HCT116 (cell line): ENCODE results near the gene DNLZ. TPM values are rescaled to one million over a fixed set of nuclear protein-coding genes. Genes with fewer than 3 reads are reported as not detected.

Experiments
- ATAC-seq: fragments of 200-7000 bp; cut with Tn5 transposase; 2 replicates; pipeline ENCODE4 v1.9.1; 2020; ENCODE audit warnings: mild to moderate bottlenecking, moderate library complexity
- BruUV-seq: library from RNA; stranded (reverse); fragments of 400-500 nt; replicated peaks from 2 replicates; lab custom pipeline; 2021; lab: Mats Ljungman, UMichigan
- CTCF ChIA-PET: fragments of 300-600 bp; sonication (Branson Sonifier 250); formaldehyde crosslinking; loops from one replicate; lab custom pipeline; 2021; ENCODE audit warnings: antibody characterized with exemption; lab: Charles Lee
- POLR2A ChIA-PET: fragments of 300-600, 350-600 bp; sonication (Branson Sonifier 250); formaldehyde crosslinking; loops from one replicate; lab custom pipeline; 2021; ENCODE audit warnings: antibody characterized with exemption; lab: Charles Lee
- RAD21 ChIA-PET, 2 experiments: fragments of 300-600 bp; sonication (Branson Sonifier 250); formaldehyde crosslinking; loops; one replicate each; lab custom pipeline; 2023; ENCODE audit warnings: low total read pairs in 2 of 2; ENCODE audit not compliant: uncharacterized antibody in 2 of 2, unreplicated experiment in 2 of 2, low non-redundant PET in 1 of 2; lab: Charles Lee
- DNase-seq: peaks from one replicate; pipeline ENCODE4 v3.0.0-alpha.2; 2010; ENCODE audit warnings: low read depth, low spot score
- H2AFZ ChIP-seq: fragments of 200-600 bp; shearing (Covaris generic), sonication (generic); 2 replicates; pipeline ENCODE4 v1.6.1; 2017; ENCODE audit warnings: low read depth, mixed run types, mixed read lengths, antibody characterized with exemption, low read length; ENCODE audit not compliant: poor library complexity, severe bottlenecking
- H3K27ac ChIP-seq: 2 replicates; pipeline ENCODE4 v1.5.1; 2012; ENCODE audit warnings: low read depth, low read length
- H3K27me3 ChIP-seq: fragments of 200-600 bp; sonication (generic); 2 replicates; pipeline ENCODE4 v1.6.1; 2016; ENCODE audit warnings: mixed run types, low read length, mixed read lengths; ENCODE audit not compliant: insufficient read depth
- H3K36me3 ChIP-seq, 2 experiments: fragments of 200-500 bp in 1 of 2; fragments of 200-600 bp in 1 of 2; sonication (Bioruptor generic) in 1 of 2; sonication (generic) in 1 of 2; 2 replicates each; pipeline versions ENCODE4 v1.5.1 to v1.6.1; 2014 to 2016; ENCODE audit warnings: low read length in 2 of 2, inconsistent platforms in 1 of 2, mixed read lengths in 1 of 2, mixed run types in 1 of 2; ENCODE audit not compliant: insufficient read depth in 2 of 2, control insufficient read depth in 1 of 2
- H3K4me1 ChIP-seq, 2 experiments: fragments of 200-600 bp in 1 of 2; sonication (generic) in 1 of 2; 2 replicates each; pipeline versions ENCODE4 v1.5.1 to v1.6.1; 2012 to 2017; ENCODE audit warnings: low read length in 2 of 2, inconsistent platforms in 1 of 2, mild to moderate bottlenecking in 1 of 2, mixed read lengths in 1 of 2, mixed run types in 1 of 2, moderate library complexity in 1 of 2; ENCODE audit not compliant: insufficient read depth in 2 of 2, control insufficient read depth in 1 of 2
- H3K4me2 ChIP-seq: fragments of 200-600 bp; sonication (generic); 2 replicates; pipeline ENCODE4 v1.6.1; 2017; ENCODE audit warnings: mixed run types, low read length, mixed read lengths
- H3K4me3 ChIP-seq, 2 experiments: fragments of 200-600 bp in 1 of 2; sonication (generic) in 1 of 2; replicated peaks in 1 of 2; 2 replicates each; pipeline ENCODE4 v1.5.1; 2011 to 2016; ENCODE audit warnings: low read length in 2 of 2, control low read depth in 1 of 2, low read depth in 1 of 2, mild to moderate bottlenecking in 1 of 2, mixed read lengths in 1 of 2, mixed run types in 1 of 2
- H3K79me2 ChIP-seq: fragments of 200-600 bp; sonication (generic); 2 replicates; pipeline ENCODE4 v1.6.1; 2017; ENCODE audit warnings: mild to moderate bottlenecking, mixed run types, low read length, moderate library complexity, mixed read lengths; ENCODE audit not compliant: insufficient read depth
- H3K9ac ChIP-seq: fragments of 200-600 bp; sonication (generic); 2 replicates; pipeline ENCODE4 v1.6.1; 2016; ENCODE audit warnings: low read length, mixed read lengths
- H3K9me2 ChIP-seq: fragments of 200-600 bp; sonication (generic), shearing (Covaris generic); 2 replicates; pipeline ENCODE4 v1.6.1; 2017; ENCODE audit warnings: mixed run types, mild to moderate bottlenecking, moderate library complexity; ENCODE audit not compliant: insufficient read depth
- H3K9me3 ChIP-seq, 2 experiments: fragments of 200-500 bp in 1 of 2; fragments of 200-600 bp in 1 of 2; sonication (Bioruptor generic) in 1 of 2; sonication (generic) in 1 of 2; 2 replicates each; pipeline ENCODE4 v1.6.1; 2014 to 2017; ENCODE audit warnings: low read length in 2 of 2, mixed read lengths in 2 of 2, inconsistent platforms in 1 of 2, low read depth in 1 of 2, mild to moderate bottlenecking in 1 of 2, mixed run types in 1 of 2, moderate library complexity in 1 of 2; ENCODE audit not compliant: control insufficient read depth in 1 of 2, insufficient read depth in 1 of 2
- H4K20me1 ChIP-seq: fragments of 200-600 bp; sonication (generic), shearing (Covaris generic); 2 replicates; pipeline ENCODE4 v1.6.1; 2017; ENCODE audit warnings: mixed run types, mild to moderate bottlenecking, moderate library complexity; ENCODE audit not compliant: insufficient read depth
- ATF3 ChIP-seq: IDR thresholded peaks from 2 replicates; pipeline ENCODE4 v1.6.1; 2012
- CEBPB ChIP-seq: IDR thresholded peaks from 2 replicates; pipeline ENCODE4 v1.6.1; 2012; ENCODE audit warnings: low read depth
- ELF1 ChIP-seq: IDR thresholded peaks from 2 replicates; pipeline ENCODE4 v1.6.1; 2012; ENCODE audit warnings: low read depth, borderline replicate concordance
- FOSL1 ChIP-seq: IDR thresholded peaks from 2 replicates; pipeline ENCODE4 v1.6.1; 2012; ENCODE audit warnings: low read depth
- MAX ChIP-seq: IDR thresholded peaks from 2 replicates; pipeline ENCODE4 v1.6.1; 2012
- REST ChIP-seq: IDR thresholded peaks from 2 replicates; pipeline ENCODE4 v1.6.1; 2012; ENCODE audit warnings: low read depth
- SIN3A ChIP-seq: IDR thresholded peaks from 2 replicates; pipeline ENCODE4 v1.6.1; 2012; ENCODE audit warnings: low read depth
- SP1 ChIP-seq: IDR thresholded peaks from 2 replicates; pipeline ENCODE4 v1.6.1; 2012; ENCODE audit warnings: low read depth
- ZBTB33 ChIP-seq: IDR thresholded peaks from 2 replicates; pipeline ENCODE4 v1.6.1; 2011; ENCODE audit warnings: mild to moderate bottlenecking, low read length, moderate library complexity; ENCODE audit not compliant: insufficient replicate concordance; ENCODE audit errors: extremely low read depth
- ZFX ChIP-seq: fragments of 450-650 bp; IDR thresholded peaks from 2 replicates; pipeline ENCODE4 v1.6.1; 2017
- ZNF274 ChIP-seq: fragments of 200-500 bp; sonication (Bioruptor generic); IDR thresholded peaks from 2 replicates; pipeline ENCODE4 v1.6.1; 2014; ENCODE audit warnings: mild to moderate bottlenecking, low read depth, low read length, inconsistent platforms
- intact Hi-C: fragments of 100-400 bp; cut with micrococcal nuclease; formaldehyde crosslinking; loops from 2 replicates; pipeline ENCODE4 v1.10.0; 2022
- total RNA-seq: library from RNA; stranded (reverse); gene quantifications from one replicate; pipeline ENCODE4 v1.2.1, GENCODE V29; 2021; ENCODE audit not compliant: unreplicated experiment

DNLZ gene
- total RNA-seq, 1 experiment from 2014 or later, result 21.9 TPM

GRCh38 chr9:136347472-136348256 lies 15.9 kb downstream of the DNLZ start:
- ChIA-PET POLR2A (no interaction called here), CTCF (no interaction called here), RAD21 (no interaction called here)
- Histone ChIP-seq H3K4me1 (peaks cover 15 to 29% of the 10 kb centered on the region in 2 experiments; a peak in 3 of 4 replicates), H3K9me2 (no peaks in the 10 kb centered on the region), H4K20me1 (no peaks in the 10 kb centered on the region), H3K9ac (no peak overlapping the region), H3K27ac (no peak overlapping the region), H3K9me3 (no peaks in the 10 kb centered on the region), H3K4me3 (no peak overlapping the region), H2AFZ (no peak overlapping the region), H3K36me3 (no peaks in the 10 kb centered on the region), H3K79me2 (no peaks in the 10 kb centered on the region), H3K27me3 (no peaks in the 10 kb centered on the region), H3K4me2 (no peak overlapping the region)
- no peak for ATAC-seq
- DNase-seq, result no peak
- no TSS peak for BruUV-seq
- no peak for TF ChIP-seq ELF1
- TF ChIP-seq FOSL1, result no peak
- TF ChIP-seq ZNF274, result no peak
- no peak for TF ChIP-seq CEBPB
- no peak for TF ChIP-seq ATF3
- TF ChIP-seq REST, result no peak
- no peak for TF ChIP-seq ZFX
- no peak for TF ChIP-seq ZBTB33
- TF ChIP-seq SIN3A, result no peak
- TF ChIP-seq SP1, result no peak
- TF ChIP-seq MAX, result no peak
- intact Hi-C loops, result no loop called here
